Effector memory CD4-positive, alpha-beta T cell (primary cell): ENCODE results near the gene SETD3.

Source experiments
- DNase-seq, 3 donors: peaks; one replicate each; pipeline ENCODE4 v3.0.0-alpha.2; 2020
- H3K27ac ChIP-seq: 2 replicates; pipeline ENCODE4 v1.7.0; 2013; ENCODE audit warnings: mild to moderate bottlenecking, low read length, moderate library complexity; ENCODE audit not compliant: insufficient read depth, poor library complexity, severe bottlenecking
- H3K27me3 ChIP-seq: replicated peaks from 2 replicates; pipeline ENCODE4 v1.7.0; 2013; ENCODE audit warnings: mild to moderate bottlenecking, low read length; ENCODE audit not compliant: insufficient read depth, control insufficient read depth, poor library complexity, severe bottlenecking
- H3K36me3 ChIP-seq: 2 replicates; pipeline ENCODE4 v1.7.0; 2013; ENCODE audit warnings: mild to moderate bottlenecking, low read length, moderate library complexity; ENCODE audit not compliant: control insufficient read depth, insufficient read depth
- H3K4me1 ChIP-seq: 2 replicates; pipeline ENCODE4 v1.7.0; 2013; ENCODE audit warnings: low read length, mild to moderate bottlenecking; ENCODE audit not compliant: control insufficient read depth, insufficient read depth, poor library complexity, severe bottlenecking
- H3K4me3 ChIP-seq: 2 replicates; pipeline ENCODE4 v1.7.0; 2013; ENCODE audit warnings: low read length, low read depth, mild to moderate bottlenecking; ENCODE audit not compliant: insufficient read depth, poor library complexity, severe bottlenecking
- H3K9me3 ChIP-seq: 2 replicates; pipeline ENCODE4 v1.7.0; 2013; ENCODE audit warnings: mild to moderate bottlenecking, low read length, moderate library complexity; ENCODE audit not compliant: control insufficient read depth

Gene SETD3

GRCh38 chr14:99440278-99440677 is 40.4 kb downstream of the SETD3 start:
- H3K4me1 ChIP-seq, result peaks cover 17% of the 10 kb centered on the region
- H3K9me3 ChIP-seq, result no peaks in the 10 kb centered on the region
- H3K4me3 ChIP-seq, result no peak overlapping the region
- H3K27me3 ChIP-seq, result no peaks in the 10 kb centered on the region
- no peak overlapping the region for H3K27ac ChIP-seq
- no peaks in the 10 kb centered on the region for H3K36me3 ChIP-seq
- no peak for DNase-seq

DNA sequence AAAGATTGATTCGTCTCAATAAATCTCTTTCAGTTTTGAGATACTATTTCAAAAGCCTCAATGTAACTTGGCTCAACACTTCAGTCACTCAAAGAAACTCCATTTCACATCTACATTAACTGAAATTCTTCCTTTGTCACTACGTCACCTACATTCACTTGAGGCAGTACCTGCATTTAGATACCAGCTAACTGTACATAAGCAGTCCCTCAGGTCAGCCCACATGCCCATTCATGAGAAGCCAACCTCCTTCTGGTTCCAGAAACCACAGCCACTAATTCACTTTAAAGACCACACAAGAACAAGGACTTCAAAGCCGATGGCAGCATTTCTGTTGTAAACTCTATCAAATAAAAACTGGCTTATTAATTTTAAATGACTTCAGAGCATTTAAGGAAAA is 43.0 kb downstream of the SETD3 start:
- H3K36me3 ChIP-seq, result no peaks in the 10 kb centered on the region
- H3K27me3 ChIP-seq, result no peaks in the 10 kb centered on the region
- no peaks in the 10 kb centered on the region for H3K9me3 ChIP-seq
- no peak overlapping the region for H3K4me3 ChIP-seq
- H3K4me1 ChIP-seq, result peaks cover 17% of the 10 kb centered on the region
- H3K27ac ChIP-seq, result no peak overlapping the region
- DNase-seq, result no peak

DNA sequence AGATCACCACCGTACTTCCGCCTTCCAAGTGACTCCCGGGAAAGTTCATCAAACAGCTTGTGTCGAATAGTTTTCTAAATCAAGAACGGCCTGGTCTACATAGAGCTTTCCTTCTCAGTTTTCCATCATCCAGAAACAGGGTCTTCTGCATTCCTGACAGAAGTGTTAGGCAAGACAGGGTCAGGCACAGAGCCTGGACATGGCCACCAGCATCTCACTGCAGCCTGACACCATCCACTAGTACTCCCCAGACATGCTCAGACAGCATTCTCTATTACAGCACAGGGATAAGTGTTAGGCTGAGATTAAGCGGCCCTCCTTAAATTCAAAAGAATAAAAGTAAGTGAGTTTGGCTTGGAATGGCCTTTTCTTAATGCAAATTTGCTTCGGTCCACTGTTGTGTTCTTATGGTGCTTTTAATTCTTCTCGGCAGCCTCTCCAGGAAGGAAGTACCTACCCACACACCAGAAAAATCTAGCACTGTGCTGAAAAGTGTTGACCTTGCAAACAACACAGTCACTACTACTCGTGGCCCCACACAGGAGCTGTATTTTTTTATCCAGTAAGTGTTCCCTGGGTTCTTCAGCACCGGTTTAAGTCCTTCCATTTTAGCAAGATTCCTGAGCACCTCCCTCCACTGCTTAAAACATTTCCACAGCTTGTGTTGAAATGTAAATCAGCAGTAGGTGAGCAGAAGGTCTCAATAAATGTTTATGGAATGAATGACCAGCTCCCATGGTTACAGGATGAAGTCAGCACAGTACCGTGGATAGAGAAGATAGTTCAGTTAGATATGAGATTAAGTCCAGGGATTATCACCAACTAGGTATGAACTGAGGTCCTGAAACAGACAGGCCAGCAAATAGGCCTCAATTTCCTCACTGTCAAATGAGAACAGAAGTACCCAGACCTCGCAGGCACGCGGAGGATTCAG is 44.1 kb downstream of the SETD3 start:
- H3K4me1 ChIP-seq, result peaks cover 17% of the 10 kb centered on the region
- no peak for DNase-seq
- H3K36me3 ChIP-seq, result no peaks in the 10 kb centered on the region
- no peaks in the 10 kb centered on the region for H3K9me3 ChIP-seq
- H3K4me3 ChIP-seq, result no peak overlapping the region
- H3K27me3 ChIP-seq, result no peaks in the 10 kb centered on the region
- H3K27ac ChIP-seq, result no peak overlapping the region

- H3K27ac ChIP-seq, result no peak overlapping the region
- no peak for DNase-seq
- H3K36me3 ChIP-seq, result no peaks in the 10 kb centered on the region
- H3K4me1 ChIP-seq, result peaks cover 17% of the 10 kb centered on the region
- H3K9me3 ChIP-seq, result no peaks in the 10 kb centered on the region
- no peaks in the 10 kb centered on the region for H3K27me3 ChIP-seq
- H3K4me3 ChIP-seq, result no peak overlapping the region
Measured at GRCh38 chr14:99435327-99435726, 45.3 kb downstream of the SETD3 start.

DNA sequence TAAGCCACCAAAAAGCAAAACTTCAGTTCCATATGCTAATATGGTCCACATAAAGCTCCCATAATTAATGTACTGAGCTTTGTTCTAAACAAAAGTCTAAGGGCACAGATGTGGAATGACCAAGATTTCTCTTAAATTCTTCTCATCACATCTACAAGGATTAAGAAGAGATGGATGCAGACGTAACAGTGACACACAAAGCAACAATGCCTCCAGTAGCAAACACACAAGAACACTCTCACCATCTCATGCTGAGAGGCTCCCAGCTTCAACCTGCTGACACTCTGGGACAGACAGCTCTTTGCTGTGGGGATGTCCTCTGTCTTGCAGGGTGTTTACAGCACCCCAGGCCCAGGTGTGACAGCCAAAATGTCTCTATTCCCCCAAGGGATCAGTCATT is 48.2 kb downstream of the SETD3 start:
- Histone ChIP-seq H3K9me3 (no peaks in the 10 kb centered on the region), H3K27ac (no peak overlapping the region), H3K27me3 (no peaks in the 10 kb centered on the region), H3K4me3 (no peak overlapping the region), H3K36me3 (peaks cover 10% of the 10 kb centered on the region), H3K4me1 (peaks cover 17% of the 10 kb centered on the region)
- DNase-seq, result no peak

- peaks cover 10% of the 10 kb centered on the region for H3K36me3 ChIP-seq
- H3K27me3 ChIP-seq, result no peaks in the 10 kb centered on the region
- H3K4me3 ChIP-seq, result no peak overlapping the region
- H3K27ac ChIP-seq, result no peak overlapping the region
- no peaks in the 10 kb centered on the region for H3K9me3 ChIP-seq
- peaks cover 12% of the 10 kb centered on the region for H3K4me1 ChIP-seq
- DNase-seq, result no peak
Measured at GRCh38 chr14:99431986-99432385, 48.7 kb downstream of the SETD3 start.

DNA sequence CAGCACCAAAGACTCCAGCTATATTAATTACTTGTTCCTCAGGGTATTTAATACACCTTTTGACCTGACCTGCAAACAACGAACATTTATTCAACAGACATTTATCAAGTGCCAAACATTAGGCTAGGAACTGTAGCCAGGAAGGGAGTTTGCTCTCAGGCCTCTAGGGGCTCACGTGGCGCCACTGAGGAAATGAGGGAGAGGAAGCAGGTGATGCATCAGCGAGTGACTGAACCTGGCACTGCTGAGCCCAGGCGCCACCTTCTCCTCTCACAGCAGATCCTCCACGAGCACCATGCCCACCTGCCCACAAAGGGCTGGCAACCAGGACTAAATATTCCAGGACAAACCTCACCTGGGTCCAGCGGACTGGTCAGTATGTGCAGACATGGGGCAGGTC is 50.2 kb downstream of the SETD3 start:
- Histone ChIP-seq H3K27ac (no peak overlapping the region), H3K36me3 (peaks cover 10% of the 10 kb centered on the region), H3K4me3 (no peak overlapping the region), H3K4me1 (no peaks in the 10 kb centered on the region), H3K27me3 (no peaks in the 10 kb centered on the region), H3K9me3 (no peaks in the 10 kb centered on the region)
- peak in 1 of 3 donors; percentile 17 for DNase-seq

DNA sequence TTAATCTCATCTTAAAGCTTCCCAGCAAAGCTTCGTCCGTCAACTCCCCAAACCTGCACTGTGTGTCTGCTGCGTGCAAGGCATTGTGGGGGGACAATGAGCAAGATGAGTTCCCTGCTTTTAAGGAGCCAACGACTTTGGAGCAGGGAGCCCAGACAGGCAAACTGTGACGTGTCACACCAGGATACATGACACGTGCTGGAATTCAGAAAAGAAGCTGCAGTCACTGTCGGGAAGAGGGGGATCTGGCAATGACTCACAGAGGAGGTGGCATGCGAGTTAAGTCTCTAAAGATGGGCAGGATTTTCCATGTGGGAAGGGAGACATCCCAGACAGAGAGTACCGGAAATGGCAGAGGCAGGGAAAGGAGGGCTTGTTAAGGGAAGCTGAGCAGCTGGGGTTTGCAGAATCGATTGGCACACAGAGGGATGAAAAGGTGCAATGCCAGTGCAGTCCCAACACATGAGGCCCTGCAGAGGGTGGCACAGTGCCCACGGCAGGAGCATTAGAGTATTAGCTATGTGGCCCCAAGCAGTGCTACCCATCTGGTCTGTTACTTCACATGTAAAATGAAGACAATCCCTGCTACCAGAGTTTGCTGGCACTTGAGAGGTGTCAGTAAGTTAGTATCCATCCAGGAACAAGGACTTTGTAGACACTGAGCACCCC is 52.9 kb downstream of the SETD3 start:
- H3K4me3 ChIP-seq, result no peak overlapping the region
- peaks cover 10% of the 10 kb centered on the region for H3K36me3 ChIP-seq
- H3K9me3 ChIP-seq, result no peaks in the 10 kb centered on the region
- DNase-seq, result no peak
- no peaks in the 10 kb centered on the region for H3K4me1 ChIP-seq
- H3K27me3 ChIP-seq, result no peaks in the 10 kb centered on the region
- H3K27ac ChIP-seq, result no peak overlapping the region

DNA sequence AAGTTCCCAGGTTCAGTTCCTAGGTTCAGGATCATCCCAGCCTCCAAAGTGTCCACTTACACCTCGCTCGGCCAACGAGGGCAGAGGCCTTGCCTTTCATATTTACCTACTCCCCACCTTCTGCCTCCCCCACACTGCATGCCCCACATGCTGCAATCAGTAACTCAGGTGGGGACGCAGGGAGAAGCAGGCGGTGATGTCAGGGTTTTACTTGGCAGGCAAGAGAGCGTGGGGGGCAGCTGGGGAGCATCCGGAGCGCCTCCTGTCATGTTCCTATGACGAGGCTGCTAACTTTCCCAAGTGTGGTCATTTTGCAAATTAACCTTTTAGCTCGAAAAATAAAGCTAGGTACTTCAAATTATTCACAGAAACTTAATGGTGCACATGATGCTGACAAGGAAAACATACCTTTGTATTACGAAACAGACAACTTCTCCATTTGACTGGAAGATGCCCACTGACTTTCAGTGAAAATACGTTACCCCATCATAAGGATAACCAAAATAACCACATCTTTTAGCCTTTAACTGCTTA is 53.8 kb downstream of the SETD3 start:
- H3K4me1 ChIP-seq, result no peaks in the 10 kb centered on the region
- no peaks in the 10 kb centered on the region for H3K9me3 ChIP-seq
- DNase-seq, result no peak
- no peak overlapping the region for H3K4me3 ChIP-seq
- no peak overlapping the region for H3K27ac ChIP-seq
- H3K36me3 ChIP-seq, result peaks cover 10% of the 10 kb centered on the region
- H3K27me3 ChIP-seq, result no peaks in the 10 kb centered on the region

DNA sequence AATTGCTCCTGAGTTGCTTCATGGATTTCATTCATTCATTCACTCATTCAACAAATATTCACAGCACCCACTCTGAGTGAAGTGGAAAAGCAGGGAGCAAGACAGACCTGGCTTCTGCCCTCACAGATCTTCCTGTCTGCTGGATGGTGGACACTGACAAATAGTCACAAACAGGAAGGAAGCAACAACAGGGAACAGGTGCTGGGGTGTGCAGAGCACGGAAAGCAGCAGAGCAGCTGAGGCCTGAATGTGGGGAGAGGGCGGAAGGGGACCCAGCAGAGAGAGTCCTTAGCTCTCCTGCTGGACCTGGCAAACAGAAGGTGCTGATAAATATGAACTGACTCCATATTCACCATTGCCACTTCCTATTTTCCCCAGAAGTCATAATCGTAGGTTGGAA is 54.4 kb downstream of the SETD3 start:
- no peaks in the 10 kb centered on the region for H3K27me3 ChIP-seq
- DNase-seq, result no peak
- no peaks in the 10 kb centered on the region for H3K4me1 ChIP-seq
- no peaks in the 10 kb centered on the region for H3K9me3 ChIP-seq
- H3K27ac ChIP-seq, result no peak overlapping the region
- H3K36me3 ChIP-seq, result peaks cover 10% of the 10 kb centered on the region
- H3K4me3 ChIP-seq, result no peak overlapping the region
